Measurements from ENCODE around the gene IL1RAPL1. TPM values are rescaled to one million over a fixed set of nuclear protein-coding genes. Genes with fewer than 3 reads are reported as not detected.

The IL1RAPL1 gene
- total RNA-seq, 1 experiment from 2014 or later, result not detected

GRCh38 chrX:29065477-29065876 is 478.2 kb downstream of the IL1RAPL1 start:
- H3K27ac Mint-ChIP-seq (ENCODE audit: low read depth, unreplicated experiment), result no peak overlapping the region
- TF ChIP-seq CTCF (IDR thresholded peaks at IDR 0.05; ENCODE audit: unreplicated experiment), result no peak
- H3K9me3 Mint-ChIP-seq (ENCODE audit: unreplicated experiment), result peaks cover 7% of the 10 kb centered on the region
- H3K4me1 Mint-ChIP-seq (ENCODE audit: insufficient read depth, unreplicated experiment), result no peaks in the 10 kb centered on the region
- DNase-seq (ENCODE audit: unreplicated experiment), result no peak
- ChIA-PET POLR2A (no interaction called here), CTCF (no interaction called here)
- no peak overlapping the region for H3K4me3 Mint-ChIP-seq (ENCODE audit: unreplicated experiment)
- no peaks in the 10 kb centered on the region for H3K36me3 Mint-ChIP-seq (ENCODE audit: insufficient read depth, unreplicated experiment)
- intact Hi-C loops (cut with micrococcal nuclease), result no loop called here
- BruUV-seq (replicated peaks), result no TSS peak
- no peaks in the 10 kb centered on the region for H3K27me3 Mint-ChIP-seq (ENCODE audit: insufficient read depth, unreplicated experiment)

- CTCF ChIA-PET, result interaction anchor here (0.7 to 0.8 kb wide), 2 partner anchors 20 to 994 kb away, joined by 3 read pairs; no protein-coding TSS in a partner anchor
- Mint-ChIP-seq H3K36me3 (ENCODE audit: insufficient read depth, unreplicated experiment) (no peaks in the 10 kb centered on the region), H3K27ac (ENCODE audit: low read depth, unreplicated experiment) (no peak overlapping the region), H3K9me3 (ENCODE audit: unreplicated experiment) (peaks cover 7% of the 10 kb centered on the region), H3K27me3 (ENCODE audit: insufficient read depth, unreplicated experiment) (no peaks in the 10 kb centered on the region), H3K4me1 (ENCODE audit: insufficient read depth, unreplicated experiment) (no peaks in the 10 kb centered on the region), H3K4me3 (ENCODE audit: unreplicated experiment) (no peak overlapping the region)
- intact Hi-C loops (cut with micrococcal nuclease), result no loop called here
- BruUV-seq (replicated peaks), result no TSS peak
- TF ChIP-seq CTCF (IDR thresholded peaks at IDR 0.05; ENCODE audit: unreplicated experiment), result no peak
- no peak for DNase-seq (ENCODE audit: unreplicated experiment)
- POLR2A ChIA-PET, result interaction anchor here (0.6 kb wide), 1 partner anchor 820 kb away, joined by 3 read pairs; no protein-coding TSS in a partner anchor
Observed at GRCh38 chrX:29066516-29066915, 479.3 kb downstream of the IL1RAPL1 start.

- H3K27me3 Mint-ChIP-seq (ENCODE audit: insufficient read depth, unreplicated experiment), result no peaks in the 10 kb centered on the region
- no peak for TF ChIP-seq CTCF (IDR thresholded peaks at IDR 0.05; ENCODE audit: unreplicated experiment)
- H3K9me3 Mint-ChIP-seq (ENCODE audit: unreplicated experiment), result peaks cover 7% of the 10 kb centered on the region
- ChIA-PET CTCF (interaction anchor here (0.7 kb wide), 1 partner anchor 994 kb away, joined by 3 read pairs; no protein-coding TSS in a partner anchor), POLR2A (no interaction called here)
- intact Hi-C loops (cut with micrococcal nuclease), result no loop called here
- H3K4me3 Mint-ChIP-seq (ENCODE audit: unreplicated experiment), result no peak overlapping the region
- no peak for DNase-seq (ENCODE audit: unreplicated experiment)
- no peaks in the 10 kb centered on the region for H3K4me1 Mint-ChIP-seq (ENCODE audit: insufficient read depth, unreplicated experiment)
- no peaks in the 10 kb centered on the region for H3K36me3 Mint-ChIP-seq (ENCODE audit: insufficient read depth, unreplicated experiment)
- no peak overlapping the region for H3K27ac Mint-ChIP-seq (ENCODE audit: low read depth, unreplicated experiment)
- BruUV-seq (replicated peaks), result no TSS peak
Observed at GRCh38 chrX:29067351-29067750, 480.1 kb downstream of the IL1RAPL1 start.

- H3K27ac Mint-ChIP-seq (ENCODE audit: low read depth, unreplicated experiment), result no peak overlapping the region
- no peaks in the 10 kb centered on the region for H3K36me3 Mint-ChIP-seq (ENCODE audit: insufficient read depth, unreplicated experiment)
- no peaks in the 10 kb centered on the region for H3K9me3 Mint-ChIP-seq (ENCODE audit: unreplicated experiment)
- intact Hi-C loops (cut with micrococcal nuclease), result no loop called here
- ChIA-PET CTCF (interaction anchor here (0.9 kb wide), 1 partner anchor 19 kb away, joined by 4 read pairs; no protein-coding TSS in a partner anchor), POLR2A (interaction anchor here (0.7 kb wide), 1 partner anchor 270 kb away, joined by 3 read pairs; no protein-coding TSS in a partner anchor)
- no peak for DNase-seq (ENCODE audit: unreplicated experiment)
- no peak for TF ChIP-seq CTCF (IDR thresholded peaks at IDR 0.05; ENCODE audit: unreplicated experiment)
- H3K4me1 Mint-ChIP-seq (ENCODE audit: insufficient read depth, unreplicated experiment), result no peaks in the 10 kb centered on the region
- BruUV-seq (replicated peaks), result no TSS peak
- H3K27me3 Mint-ChIP-seq (ENCODE audit: insufficient read depth, unreplicated experiment), result no peaks in the 10 kb centered on the region
- no peak overlapping the region for H3K4me3 Mint-ChIP-seq (ENCODE audit: unreplicated experiment)
Observed at GRCh38 chrX:29071525-29072320, 484.5 kb downstream of the IL1RAPL1 start.

All from MCF 10A (cell line).